Activated CD4-positive, alpha-beta T cell treated with anti-CD3 and anti-CD28 coated beads, Interleukin-2, amount 50 U/mL, for 48 hours (primary cell): ENCODE measurements around the gene KLRB1.
"Not testable (repeated sequence)": the region's sequence is repeated elsewhere in the genome, so short reads cannot be mapped to it uniquely, and the experiment has no call there.

Experiments used
- DNase-seq, 2 experiments: peaks; one replicate each; pipeline ENCODE4 v3.0.0-alpha.2; 2020

The KLRB1 gene

DNA sequence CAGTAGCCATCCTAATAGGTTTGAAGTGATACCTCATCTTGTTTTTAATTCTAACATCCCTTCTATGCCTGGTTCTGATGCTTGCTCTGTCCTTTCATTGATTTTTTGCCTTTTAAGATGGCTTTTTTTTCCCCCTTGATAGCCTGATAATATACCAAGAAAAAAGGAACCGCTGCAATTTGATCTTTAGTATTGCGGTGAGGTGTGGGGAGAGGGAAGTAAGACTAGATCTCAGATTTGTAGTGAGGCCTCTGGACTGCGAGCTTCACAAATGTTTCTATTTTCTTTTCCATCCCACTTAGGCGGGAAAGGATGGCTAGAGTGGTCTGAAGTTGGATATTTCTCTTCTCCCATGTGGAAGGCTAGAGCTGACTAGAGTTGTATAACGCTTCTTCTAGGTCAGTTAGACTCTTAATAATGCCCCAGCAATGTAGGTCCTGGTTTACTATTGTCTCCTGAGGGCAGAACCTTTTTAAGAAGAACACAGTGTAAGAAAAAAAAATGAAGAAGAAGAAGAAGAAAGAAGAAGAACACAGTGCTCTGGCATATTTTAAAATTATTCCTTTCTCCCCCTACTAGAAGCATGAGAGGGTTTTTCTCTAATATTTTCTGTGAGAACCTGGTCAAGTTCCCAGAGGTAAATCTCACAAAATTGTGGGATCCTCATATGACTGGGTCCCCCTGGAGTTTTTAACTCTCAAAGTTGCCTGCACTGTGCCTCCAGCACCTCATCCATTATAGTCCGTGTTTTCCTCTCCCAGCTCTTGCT lies 11.9 kb upstream of the KLRB1 start:
- no peak for DNase-seq

DNA sequence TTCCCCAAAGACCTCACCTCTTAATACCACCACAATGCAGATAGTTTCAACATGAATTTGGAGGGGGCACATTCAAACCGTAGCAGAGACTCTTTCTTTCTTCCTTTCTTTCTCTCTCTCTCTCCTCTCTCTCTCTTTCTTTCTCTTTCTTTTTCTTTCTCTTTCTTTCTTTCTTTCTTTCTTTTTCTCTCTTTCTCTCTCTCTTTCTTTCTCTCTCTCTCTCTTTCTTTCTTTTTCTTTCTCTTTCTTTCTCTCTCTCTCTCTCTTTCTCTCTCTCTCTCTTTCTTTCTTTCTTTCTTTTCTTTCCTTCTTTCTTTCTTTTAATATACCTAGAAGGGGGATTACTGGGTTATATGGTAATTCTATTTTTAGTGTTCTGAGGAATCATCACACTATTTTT lies 11.2 kb upstream of the KLRB1 start:
- not testable (repeated sequence) for DNase-seq

DNA sequence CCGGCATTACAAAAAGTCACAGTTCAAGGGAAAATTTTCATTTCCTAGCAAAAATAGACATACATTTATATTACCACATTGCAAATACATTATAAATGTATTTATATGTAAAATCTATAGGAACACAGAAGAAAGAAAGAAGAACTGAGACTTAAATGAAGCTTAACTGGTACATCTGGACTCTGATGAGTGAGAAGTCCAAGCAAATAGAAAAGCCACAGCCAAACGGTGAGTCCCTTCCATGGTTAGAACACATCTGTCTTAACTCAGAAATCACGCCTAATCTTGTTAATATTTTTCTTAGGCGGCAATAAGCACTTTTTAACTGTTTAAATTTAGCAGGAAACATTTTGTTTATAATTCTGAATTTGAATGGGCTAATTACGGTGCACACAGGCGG lies 9.4 kb upstream of the KLRB1 start:
- no peak for DNase-seq

DNA sequence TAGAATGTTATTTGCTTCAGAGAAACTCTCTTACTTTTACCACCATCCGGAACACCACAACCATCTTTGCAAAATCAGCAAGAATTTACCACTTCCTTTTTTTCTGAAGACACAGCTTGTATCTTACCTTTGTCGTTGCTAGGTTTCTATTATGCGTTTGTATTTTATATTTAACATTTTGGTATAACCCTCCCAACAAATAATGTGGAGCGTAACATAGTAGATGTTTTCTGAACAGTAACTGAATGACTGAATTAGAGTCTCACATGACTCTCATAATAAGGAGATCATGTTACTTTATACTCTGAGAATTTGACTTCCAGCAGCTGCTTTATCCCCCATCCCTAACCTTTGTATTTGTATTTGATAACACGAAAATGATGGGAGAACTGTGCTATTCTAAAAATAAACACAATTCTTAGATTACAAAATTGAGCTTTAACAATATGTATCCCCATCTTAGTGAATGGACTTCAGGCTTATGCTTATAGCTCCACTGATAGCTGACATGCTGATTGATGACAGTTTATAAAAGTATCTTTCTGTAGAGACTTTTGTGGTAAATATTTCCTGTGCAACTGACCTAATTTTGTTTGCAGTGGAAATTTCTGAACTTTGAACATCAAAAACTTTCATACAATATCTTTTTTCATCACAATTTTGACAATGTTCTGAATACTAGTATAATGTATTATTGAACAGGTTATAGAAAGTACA lies 7.9 kb upstream of the KLRB1 start:
- no peak for DNase-seq

DNA sequence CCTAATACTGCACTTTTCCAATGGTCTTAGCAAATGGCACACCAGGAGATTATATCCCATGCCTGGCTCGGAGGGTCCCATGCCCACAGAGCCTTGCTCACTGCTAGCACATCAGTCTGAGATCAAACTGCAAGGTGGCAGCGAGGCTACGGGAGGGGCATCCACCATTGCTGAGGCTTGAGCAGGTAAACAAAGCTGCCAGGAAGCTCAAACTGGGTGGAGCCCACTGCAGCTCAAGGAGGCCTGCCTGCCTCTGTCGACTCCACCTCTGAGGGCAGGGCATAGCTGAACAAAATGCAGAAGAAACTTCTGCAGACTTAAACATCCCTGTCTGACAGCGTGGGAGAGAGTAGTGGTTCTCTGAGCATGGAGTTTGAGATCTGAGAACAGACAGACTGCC lies 2.9 kb upstream of the KLRB1 start:
- DNase-seq: not testable (repeated sequence)

DNA sequence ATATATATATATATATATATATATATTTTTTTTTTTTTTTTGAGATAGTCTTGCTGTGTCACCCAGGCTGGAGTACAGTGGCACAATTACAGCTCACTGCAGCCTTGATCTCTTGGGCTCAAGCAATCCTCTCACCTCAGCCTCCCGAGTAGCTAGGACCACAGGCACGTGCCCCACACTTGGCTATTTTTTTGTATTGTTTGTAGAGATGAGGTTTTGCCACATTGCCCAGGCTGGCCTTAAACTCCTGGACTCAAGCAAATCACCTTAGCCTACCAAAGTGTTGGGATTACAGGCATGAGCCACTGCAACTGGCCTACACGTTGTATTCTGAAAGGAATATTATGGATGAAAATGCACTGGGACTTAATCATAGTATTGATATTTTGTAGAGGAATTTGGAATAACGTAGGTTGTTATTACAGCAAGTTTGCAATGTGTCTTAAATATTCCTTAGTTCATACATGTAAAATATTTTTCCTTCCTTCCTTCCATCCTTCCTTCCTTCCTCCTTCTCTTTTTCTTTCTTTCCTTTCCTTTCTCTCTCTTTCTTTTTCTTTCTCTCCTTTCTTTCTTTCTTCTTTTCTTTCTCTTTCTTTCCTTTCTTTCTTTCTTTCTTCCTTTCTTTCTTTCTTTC lies 862 bp downstream of the KLRB1 start:
- no peak for DNase-seq

DNA sequence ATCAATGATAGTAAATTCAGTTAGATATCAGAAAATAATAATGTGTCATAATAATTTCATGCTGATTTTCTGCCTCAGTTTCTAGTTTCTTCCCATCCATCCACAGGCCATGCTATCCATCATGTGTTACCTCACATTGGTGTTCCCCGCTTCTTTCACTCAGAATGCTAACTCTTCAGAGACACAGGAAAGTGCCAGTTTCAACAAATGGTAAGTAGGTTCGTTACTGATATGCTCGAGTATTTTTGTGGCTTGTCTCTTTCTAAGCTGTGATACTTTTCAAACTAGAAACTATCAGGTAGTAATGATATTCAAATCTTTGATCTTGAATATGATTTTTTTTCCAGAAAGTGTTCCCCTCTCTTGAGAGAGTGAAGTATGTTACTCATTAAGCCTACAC lies 1.5 kb downstream of the KLRB1 start:
- DNase-seq: no peak

DNA sequence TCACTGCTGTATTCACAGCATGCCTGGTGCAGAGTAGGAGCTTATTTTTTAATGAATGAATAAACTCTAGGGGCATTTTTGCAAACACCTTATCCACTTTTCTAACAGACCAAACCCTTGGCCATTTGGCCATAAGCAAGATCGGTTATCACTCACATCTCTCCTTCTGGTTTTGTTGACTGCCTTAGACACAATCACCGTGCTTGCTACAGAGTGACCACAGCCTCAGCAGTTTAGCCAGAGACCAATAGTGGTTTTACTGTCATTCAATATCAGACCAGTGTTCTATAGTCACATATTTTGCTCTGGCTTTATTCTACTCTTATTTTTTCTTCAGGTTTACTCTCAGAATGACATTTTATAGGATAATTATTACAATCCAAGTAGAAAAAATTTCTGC lies 2.2 kb downstream of the KLRB1 start:
- DNase-seq: no peak

DNA sequence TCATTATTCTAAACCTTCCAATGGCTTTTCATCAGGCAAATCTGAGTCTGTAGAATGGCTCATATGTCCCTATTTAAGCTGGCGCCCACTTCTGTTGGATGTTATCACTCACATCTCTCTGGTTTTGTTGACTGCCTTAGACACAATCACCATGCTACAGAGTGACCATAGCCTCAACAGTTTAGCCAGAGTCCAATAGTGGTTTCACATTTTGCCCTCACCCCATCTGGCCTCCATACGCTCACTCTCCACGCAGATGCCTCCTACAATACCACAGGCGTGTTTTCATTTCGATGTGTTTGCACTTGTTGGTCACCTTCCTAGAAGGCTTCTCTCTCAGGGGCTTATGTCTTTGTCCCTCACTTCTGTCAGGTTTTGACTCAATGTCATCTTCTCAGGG lies 3.4 kb downstream of the KLRB1 start:
- no peak for DNase-seq

DNA sequence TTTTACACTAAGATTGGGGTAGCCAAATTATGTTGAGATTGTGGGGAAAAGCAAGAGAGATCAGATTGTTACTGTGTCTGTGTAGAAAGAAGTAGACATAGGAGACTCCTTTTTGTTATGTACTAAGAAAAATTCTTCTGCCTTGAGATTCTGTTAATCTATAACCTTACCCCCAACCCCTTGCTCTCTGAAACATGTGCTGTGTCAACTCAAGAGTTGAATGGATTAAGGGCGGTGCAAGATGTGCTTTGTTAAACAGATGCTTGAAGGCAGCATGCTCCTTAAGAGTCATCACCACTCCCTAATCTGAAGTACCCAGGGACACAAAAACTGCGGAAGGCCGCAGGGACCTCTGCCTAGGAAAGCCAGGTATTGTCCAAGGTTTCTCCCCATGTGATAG lies 7.3 kb downstream of the KLRB1 start:
- DNase-seq: not testable (repeated sequence)

DNA sequence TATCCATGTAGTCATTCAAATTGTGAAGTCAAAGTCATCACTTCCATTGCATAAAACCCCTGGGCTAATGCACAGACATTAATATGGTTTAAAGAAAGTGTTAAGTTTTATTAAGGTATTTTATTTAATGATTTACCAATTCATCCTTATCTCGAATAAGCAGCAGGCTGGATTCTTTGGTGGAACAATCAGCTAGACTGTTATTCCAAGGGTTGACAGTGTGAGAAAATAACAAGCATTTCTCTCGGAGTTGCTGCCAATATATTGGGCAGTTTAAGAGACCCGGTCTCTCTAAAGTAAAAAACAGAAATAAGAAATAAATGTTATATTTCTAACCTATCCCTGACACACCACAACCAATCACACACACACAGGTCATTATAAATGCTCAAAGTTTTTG lies 9.4 kb downstream of the KLRB1 start:
- DNase-seq: no peak

DNA sequence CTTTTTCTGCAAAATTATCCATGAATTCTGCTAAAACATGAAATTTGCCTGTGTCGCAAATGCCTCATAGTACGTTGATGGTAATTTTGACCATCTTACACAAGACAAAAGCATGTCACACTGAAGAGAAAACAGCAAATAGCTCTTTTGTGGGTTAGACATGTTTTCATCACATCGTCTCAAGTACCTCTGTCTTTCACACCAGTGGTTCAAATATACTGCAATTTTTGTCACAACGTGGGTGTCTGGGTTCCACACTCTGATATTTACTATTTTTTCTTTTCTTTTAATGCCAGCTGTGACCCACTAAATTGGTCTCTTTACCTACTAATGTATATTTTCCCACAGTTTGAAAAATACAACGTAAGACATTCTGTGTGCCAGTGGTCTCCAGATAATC lies 10.4 kb downstream of the KLRB1 start:
- DNase-seq: no peak

DNA sequence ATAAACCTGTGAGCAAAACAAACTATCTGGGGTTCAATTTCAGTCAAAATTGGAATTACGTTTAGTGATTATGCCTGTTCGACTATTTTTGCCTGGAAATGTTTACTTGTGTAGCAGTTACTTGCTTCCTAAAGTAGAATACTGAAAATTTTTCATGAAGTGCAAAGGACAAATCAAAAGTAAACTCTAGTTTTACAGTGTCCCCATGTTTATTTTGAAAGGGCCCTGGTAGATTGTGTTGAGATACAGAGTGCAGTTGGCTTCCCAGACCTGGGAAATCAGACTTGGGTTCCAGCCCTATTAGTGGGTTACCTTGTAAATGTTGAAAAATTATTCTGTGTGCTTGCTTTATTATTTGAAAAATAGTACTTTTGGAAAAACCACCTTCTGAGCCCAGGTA lies 17.3 kb downstream of the KLRB1 start:
- no peak for DNase-seq

DNA sequence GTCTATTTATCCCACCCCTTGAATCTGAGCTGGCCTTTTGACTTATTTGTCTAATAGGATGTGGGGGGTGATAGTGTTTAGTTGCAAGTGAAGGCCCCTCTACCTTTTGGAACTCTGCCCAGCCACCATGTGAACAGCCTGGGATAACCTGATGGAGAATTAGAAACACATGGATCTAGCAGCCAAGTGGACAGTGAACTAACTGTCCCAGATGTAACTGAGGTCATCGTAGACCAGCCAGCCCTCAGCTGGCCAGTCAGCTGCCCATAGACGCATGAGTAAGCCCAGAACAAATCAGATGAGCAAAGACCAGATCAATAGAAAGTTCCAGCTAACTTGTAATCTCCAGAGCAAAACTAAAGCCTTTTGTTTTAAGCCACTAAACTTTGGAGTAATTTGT lies 19.0 kb downstream of the KLRB1 start:
- DNase-seq: no peak

DNA sequence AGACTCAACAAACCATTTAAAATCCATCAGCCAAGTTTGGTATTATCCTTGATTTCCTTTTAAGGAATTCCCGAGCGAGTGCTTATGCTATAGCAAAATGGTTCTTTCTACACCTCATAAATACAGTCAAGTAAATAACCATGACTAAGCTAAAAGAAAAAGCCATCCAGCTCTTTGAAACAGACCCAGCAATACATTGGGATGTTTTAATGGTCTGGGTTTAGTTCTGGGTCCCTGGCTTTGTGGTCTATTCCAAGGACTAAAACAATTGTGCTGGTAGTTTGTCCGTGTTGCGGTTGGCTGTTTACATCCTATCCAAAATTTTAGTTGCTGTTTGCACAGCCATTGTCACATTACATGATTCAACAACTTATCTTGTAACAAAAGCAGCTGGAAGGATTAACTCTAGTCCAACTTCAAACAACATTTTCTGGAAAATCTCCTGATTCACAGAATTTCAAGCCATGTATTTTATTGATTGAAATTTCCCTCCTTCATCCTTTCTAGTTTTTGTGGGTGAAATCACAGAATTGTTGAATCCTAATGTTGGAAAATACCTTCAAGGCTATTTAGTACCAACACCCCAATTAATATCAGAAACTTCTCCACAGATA lies 19.6 kb downstream of the KLRB1 start:
- DNase-seq: no peak

DNA sequence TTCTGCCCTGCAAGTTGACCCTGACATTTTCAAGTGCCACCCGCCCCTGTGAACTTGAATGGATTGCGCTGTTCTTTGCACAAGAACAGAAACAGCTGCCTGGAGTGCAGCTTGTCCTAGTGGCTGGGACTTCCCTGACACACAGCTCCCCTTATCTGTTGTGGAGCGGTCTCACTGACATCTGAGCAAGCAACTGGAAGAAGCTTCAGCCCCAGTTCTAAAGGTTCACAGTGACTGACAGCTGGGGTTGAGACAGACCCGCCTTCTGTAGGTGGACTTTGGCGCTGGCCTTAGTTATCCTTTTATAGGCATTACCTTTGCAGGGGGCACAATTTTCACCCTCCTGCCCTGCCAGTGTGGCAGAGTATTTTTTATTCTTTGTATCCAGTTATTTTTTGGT lies 30.0 kb downstream of the KLRB1 start:
- DNase-seq: not testable (repeated sequence)

DNA sequence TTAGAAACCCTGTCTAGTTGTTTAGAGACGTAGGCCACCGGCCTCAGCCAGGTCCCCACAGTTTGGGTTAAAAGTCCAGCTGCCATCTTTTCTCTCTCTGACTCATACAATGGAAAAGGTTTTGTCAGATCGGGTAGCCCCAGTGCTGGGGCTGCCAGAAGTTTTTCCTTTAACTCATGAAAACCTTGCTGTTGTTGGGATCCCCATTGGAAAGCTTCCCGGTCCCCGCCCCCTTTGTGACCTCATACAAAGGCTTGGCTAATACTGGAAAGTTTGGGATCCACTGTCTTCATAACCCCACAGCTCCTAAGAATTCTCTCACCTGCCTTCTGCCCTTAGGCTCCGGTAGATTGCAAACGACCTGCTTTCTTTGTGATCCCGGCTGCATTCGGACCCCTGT lies 40.6 kb downstream of the KLRB1 start:
- DNase-seq: not testable (repeated sequence)

DNA sequence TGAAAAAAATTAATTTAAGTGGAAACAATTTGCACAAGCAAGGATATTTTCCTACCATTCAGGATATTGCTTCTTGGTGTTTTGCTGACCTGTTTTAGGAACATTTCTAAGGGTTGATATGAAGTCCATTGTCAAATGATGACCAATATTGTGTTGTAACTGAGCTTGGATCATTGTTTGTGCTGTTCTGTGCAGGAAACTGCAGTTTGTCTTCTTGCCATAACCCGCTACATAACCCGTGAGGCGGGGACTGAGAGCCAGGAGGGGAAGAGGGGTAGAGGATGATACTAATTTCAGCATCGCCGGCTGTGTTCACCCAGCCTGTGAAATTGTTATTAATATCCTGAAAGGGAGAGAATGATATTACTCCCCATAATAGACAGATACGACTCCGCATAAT lies 41.6 kb downstream of the KLRB1 start:
- not testable (repeated sequence) for DNase-seq

DNA sequence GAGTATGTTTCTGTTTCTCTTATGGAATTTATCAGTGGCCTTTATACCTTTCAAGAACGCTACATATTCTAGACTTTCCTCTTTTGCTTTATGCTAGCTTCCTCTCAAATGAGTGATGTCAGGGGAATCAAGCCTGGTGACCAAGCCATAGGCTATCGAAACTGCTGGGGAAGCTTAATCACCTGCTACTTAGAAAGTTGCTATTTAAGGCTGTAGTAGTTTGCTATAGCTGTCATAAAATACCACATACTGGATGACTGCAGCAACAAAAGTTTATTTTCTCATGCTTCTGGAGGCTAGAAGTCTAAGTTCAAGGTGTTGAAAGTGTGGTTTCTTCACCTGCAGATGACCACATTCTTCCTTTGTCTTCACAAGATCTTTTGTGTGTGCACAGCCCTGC lies 43.3 kb downstream of the KLRB1 start:
- DNase-seq: not testable (repeated sequence)

DNA sequence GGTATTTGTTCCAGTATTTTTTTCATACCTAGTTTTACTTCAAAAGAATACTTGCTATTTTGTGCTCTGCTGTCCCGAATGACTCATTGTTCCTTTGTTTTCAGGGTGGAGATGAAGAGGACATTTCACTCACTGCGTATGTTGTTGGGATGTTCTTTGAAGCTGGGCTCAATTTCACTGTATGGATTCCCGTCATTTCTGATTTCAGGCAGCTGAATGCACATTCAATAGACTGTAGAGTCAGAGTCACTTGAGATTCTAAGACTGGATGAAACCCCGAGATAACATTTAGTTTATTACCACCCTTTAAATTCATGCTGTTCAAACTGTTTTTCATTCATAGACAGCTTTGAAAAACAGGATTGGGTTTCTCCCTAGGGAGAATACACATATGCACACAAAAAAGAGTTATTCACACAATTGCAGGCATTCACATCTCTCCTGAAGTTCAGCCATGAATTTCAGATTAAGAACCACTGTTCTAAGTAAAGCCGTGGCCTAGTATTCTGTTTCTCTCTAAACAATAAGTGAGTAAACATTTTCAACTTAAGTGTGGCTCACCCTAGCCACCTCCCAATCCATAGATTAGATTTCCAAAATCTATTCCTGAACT lies 44.8 kb downstream of the KLRB1 start:
- not testable (repeated sequence) for DNase-seq

DNA sequence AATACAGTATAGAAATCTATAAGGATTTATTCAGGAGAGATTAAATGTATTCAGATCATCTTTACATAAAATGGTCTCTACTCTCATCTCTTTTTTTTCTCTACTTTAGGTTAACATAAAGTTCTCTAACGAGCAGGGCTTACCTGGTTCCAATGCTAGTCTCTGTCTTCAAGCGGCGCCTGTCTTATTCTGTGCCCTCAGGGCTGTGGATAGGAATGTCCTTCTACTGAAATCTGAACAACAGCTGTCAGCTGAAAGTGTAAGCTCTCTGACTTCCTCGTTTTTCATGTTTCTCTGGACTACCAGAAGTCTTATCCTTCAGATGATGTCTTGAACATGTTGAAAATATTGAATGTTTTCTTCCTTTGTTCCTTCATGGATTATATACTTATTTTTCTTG lies 62.2 kb downstream of the KLRB1 start:
- DNase-seq: not testable (repeated sequence)
